Endothelial cell of umbilical vein (primary cell): ENCODE data around the gene C2CD3. TPM values are rescaled to one million over a fixed set of nuclear protein-coding genes. Genes with fewer than 3 reads are reported as not detected.

ENCODE experiments used
- BruUV-seq: library from RNA; stranded (reverse); fragments of 400-500 nt; replicated peaks from 2 replicates; lab custom pipeline; 2021; lab: Mats Ljungman, UMichigan
- CTCF ChIA-PET: fragments of 300-600, 350-600 bp; sonication (Branson Sonifier 250); formaldehyde crosslinking; loops from one replicate; lab custom pipeline; 2021; ENCODE audit warnings: antibody characterized with exemption, inconsistent platforms; lab: Charles Lee
- POLR2A ChIA-PET: fragments of 300-600, 350-600 bp; sonication (Branson Sonifier 250); formaldehyde crosslinking; loops from one replicate; lab custom pipeline; 2021; ENCODE audit warnings: antibody characterized with exemption, inconsistent platforms; lab: Charles Lee
- DNase-seq: peaks from one replicate; pipeline ENCODE4 v3.0.0-alpha.2; 2011; ENCODE audit warnings: low read depth, low spot score
- FAIRE-seq: peaks from 2 replicates; lab custom pipeline; 2011; peaks lifted over from hg19 to GRCh38; lab: Jason Lieb, UNC
- H2AFZ ChIP-seq: 2 replicates; pipeline ENCODE4 v1.6.0; 2012; ENCODE audit warnings: low read depth, low read length, control low read depth, inconsistent platforms
- H3K27ac ChIP-seq: 2 replicates; pipeline ENCODE4 v1.5.1; 2011; ENCODE audit warnings: low read depth, mild to moderate bottlenecking, control low read depth, low read length, moderate library complexity; ENCODE audit not compliant: insufficient read depth
- H3K27me3 ChIP-seq, 2 experiments: 2 replicates each; pipeline versions ENCODE4 v1.6.0 to v1.6.1; 2011; ENCODE audit warnings: low read length in 2 of 2, mixed read lengths in 1 of 2; ENCODE audit not compliant: control insufficient read depth in 2 of 2, insufficient read depth in 2 of 2
- H3K36me3 ChIP-seq, 2 experiments: 2 replicates in 1 of 2; 3 replicates in 1 of 2; pipeline ENCODE4 v1.5.1; 2011; ENCODE audit warnings: low read length in 2 of 2, mild to moderate bottlenecking in 1 of 2, moderate library complexity in 1 of 2; ENCODE audit not compliant: control insufficient read depth in 2 of 2, insufficient read depth in 2 of 2; ENCODE audit errors: extremely low read depth in 1 of 2
- H3K4me1 ChIP-seq: 3 replicates; pipeline ENCODE4 v1.5.1; 2011; ENCODE audit warnings: mild to moderate bottlenecking, low read length; ENCODE audit not compliant: control insufficient read depth, insufficient read depth; ENCODE audit errors: extremely low read depth
- H3K4me2 ChIP-seq: 2 replicates; pipeline ENCODE4 v1.6.1; 2011; ENCODE audit warnings: low read length, control low read depth, mixed read lengths; ENCODE audit not compliant: insufficient read depth
- H3K4me3 ChIP-seq, 3 experiments: fragments of 200-600 bp in 1 of 3; sonication (generic), shearing (Covaris generic) in 1 of 3; replicated peaks in 1 of 3; 2 replicates each; pipeline ENCODE4 v1.5.1; 2011 to 2016; ENCODE audit warnings: control low read depth in 3 of 3, low read length in 3 of 3, mild to moderate bottlenecking in 2 of 3, inconsistent platforms in 1 of 3, low read depth in 1 of 3, moderate library complexity in 1 of 3; ENCODE audit not compliant: insufficient read depth in 1 of 3
- H3K79me2 ChIP-seq: 2 replicates; pipeline ENCODE4 v1.6.0; 2012; ENCODE audit warnings: low read length, inconsistent platforms; ENCODE audit not compliant: control insufficient read depth, insufficient read depth
- H3K9ac ChIP-seq: replicated peaks from 2 replicates; pipeline ENCODE3; 2011; ENCODE audit warnings: low read length, control low read depth; ENCODE audit not compliant: insufficient read depth; ENCODE audit errors: extremely low read depth
- H3K9me1 ChIP-seq: replicated peaks from 3 replicates; pipeline ENCODE4 v1.6.0; 2011; ENCODE audit warnings: mild to moderate bottlenecking, low read length; ENCODE audit not compliant: control insufficient read depth, insufficient read depth; ENCODE audit errors: extremely low read depth
- H3K9me3 ChIP-seq: replicated peaks from 2 replicates; pipeline ENCODE4 v1.5.1; 2012; ENCODE audit warnings: low read length, inconsistent platforms; ENCODE audit not compliant: control insufficient read depth, insufficient read depth
- H4K20me1 ChIP-seq: replicated peaks from 2 replicates; pipeline ENCODE3; 2011; ENCODE audit warnings: mild to moderate bottlenecking, low read length; ENCODE audit not compliant: control insufficient read depth, insufficient read depth; ENCODE audit errors: extremely low read depth
- EZH2 ChIP-seq: IDR thresholded peaks from 2 replicates; pipeline ENCODE4 v1.6.1; 2012; ENCODE audit warnings: borderline replicate concordance, low read depth, mild to moderate bottlenecking, moderate library complexity, low read length, inconsistent platforms; ENCODE audit not compliant: severe bottlenecking
- FOS ChIP-seq: IDR thresholded peaks from 2 replicates; pipeline ENCODE4 v1.6.1; 2011; ENCODE audit warnings: mild to moderate bottlenecking, low read length, moderate library complexity, borderline replicate concordance; ENCODE audit not compliant: insufficient read depth
- GATA2 ChIP-seq: IDR thresholded peaks from 2 replicates; pipeline ENCODE4 v1.7.0; 2011; ENCODE audit warnings: low read depth, mild to moderate bottlenecking, moderate library complexity, mixed read lengths, low read length; ENCODE audit not compliant: insufficient read length, insufficient read depth
- JUN ChIP-seq: IDR thresholded peaks from 2 replicates; pipeline ENCODE4 v1.6.1; 2011; ENCODE audit warnings: borderline replicate concordance, low read depth; ENCODE audit not compliant: insufficient read length, insufficient read depth
- MYC ChIP-seq: IDR thresholded peaks from one replicate; pipeline ENCODE4 v1.6.1; 2011; ENCODE audit warnings: mild to moderate bottlenecking, low read depth, low read length
- POLR2A ChIP-seq: IDR thresholded peaks from 2 replicates; pipeline ENCODE4 v1.6.1; 2012; ENCODE audit warnings: low read depth, mild to moderate bottlenecking, control low read depth, low read length
- POLR2AphosphoS5 ChIP-seq: IDR thresholded peaks from 2 replicates; pipeline ENCODE4 v1.6.1; 2012; ENCODE audit warnings: low read depth, mild to moderate bottlenecking, control low read depth, low read length, moderate library complexity; ENCODE audit not compliant: insufficient read depth
- dilution Hi-C: fragments of 300-500 bp; cut with MboI; formaldehyde crosslinking; loops from one replicate; pipeline ENCODE4 v1.15.0; 2019; ENCODE audit warnings: low sequenced_read_pairs; ENCODE audit not compliant: extremely low pct_ligation_motif_present
- intact Hi-C: fragments of 100-400 bp; cut with micrococcal nuclease; formaldehyde crosslinking; loops from one replicate; pipeline ENCODE4 v1.10.0; 2022
- polyA plus RNA-seq, 4 experiments: library from polyadenylated mRNA; depleted of rRNA in 3 of 4; stranded (reverse) in 3 of 4; unstranded in 1 of 4; fragments of >200 nt; gene quantifications; 2 replicates each; pipeline versions ENCODE4 v1.2.1 to v1.2.3, GENCODE V29; 2011 to 2012; ENCODE audit warnings: missing spikeins in 1 of 4
- total RNA-seq: library from RNA; stranded (reverse); gene quantifications from 2 replicates; pipeline ENCODE4 v1.2.3, GENCODE V29; 2021
- TF ChIP-seq, protein P1 (sequence below): IDR thresholded peaks from 2 replicates; pipeline ENCODE4 v1.6.1; 2011; ENCODE audit not compliant: insufficient read depth, insufficient read length
- TF ChIP-seq, protein P2 (sequence below), 2 donors: IDR thresholded peaks; 1 replicate in 1 of 2; 2 replicates in 1 of 2; pipeline ENCODE4 v1.5.1; 2011; ENCODE audit warnings: low read length in 2 of 2, mild to moderate bottlenecking in 2 of 2, moderate library complexity in 2 of 2, control low read depth in 1 of 2, inconsistent platforms in 1 of 2, low read depth in 1 of 2; ENCODE audit not compliant: insufficient read depth in 1 of 2; ENCODE audit errors: extremely low read depth in 1 of 2

C2CD3 gene
- total and polyA plus RNA-seq, 2 donors (not counting 3 experiments of a cell fraction or from before 2014, with no cell fraction given), result 12.9 to 36.6 TPM

DNA sequence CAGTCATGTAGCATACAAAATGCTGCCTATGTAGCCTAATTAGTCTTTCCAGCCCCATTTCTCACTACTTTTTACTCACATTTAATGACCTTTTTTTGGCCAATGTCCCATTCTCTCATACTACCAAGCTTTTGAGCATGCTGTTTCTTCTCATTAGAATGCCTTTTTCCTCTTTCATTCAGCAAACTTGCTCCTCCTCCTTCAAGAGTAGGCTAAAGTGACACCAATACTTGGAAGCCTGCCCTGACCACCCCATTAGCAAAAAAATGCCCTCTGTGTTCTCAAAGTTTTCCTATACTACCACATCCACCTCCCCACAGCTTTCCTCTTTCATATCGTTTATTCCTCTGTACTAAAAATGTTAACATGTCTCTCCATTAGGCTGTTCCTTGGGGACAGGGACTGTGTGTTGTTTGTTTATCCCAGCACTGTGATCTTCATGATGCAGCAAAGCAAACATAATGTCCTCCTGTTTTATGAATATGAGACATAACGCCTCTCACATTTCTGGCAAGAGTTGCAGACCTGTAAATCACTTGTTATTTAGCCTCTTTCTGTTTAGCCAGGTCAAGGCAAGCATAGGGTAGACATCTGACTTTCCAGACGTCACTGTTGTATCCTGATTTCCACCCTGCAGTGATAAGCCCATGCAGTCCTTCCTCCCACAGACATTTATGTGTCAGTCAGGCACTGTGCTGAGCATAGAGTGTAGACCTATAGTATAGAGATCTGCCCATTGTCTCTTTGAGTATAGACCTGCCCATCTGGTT lies 99.9 kb downstream of the C2CD3 start:
- dilution Hi-C loops, result no loop called here
- DNase-seq, result no peak
- H3K9ac ChIP-seq, result no peak overlapping the region
- no peak overlapping the region for H3K4me2 ChIP-seq
- no peaks in the 10 kb centered on the region for H3K9me1 ChIP-seq
- no peak for FAIRE-seq
- H3K36me3 ChIP-seq, result peaks cover 3 to 7% of the 10 kb centered on the region in 2 experiments
- no peak overlapping the region for H2AFZ ChIP-seq
- ChIA-PET CTCF (interaction anchor here (1.0 to 1.4 kb wide), 5 partner anchors 9 to 36 kb away, joined by 3 to 5 read pairs (median 3); no protein-coding TSS in a partner anchor), POLR2A (no interaction called here)
- no peaks in the 10 kb centered on the region for H4K20me1 ChIP-seq
- intact Hi-C loops, result no loop called here
- H3K9me3 ChIP-seq, result no peaks in the 10 kb centered on the region
- no peak overlapping the region for H3K27ac ChIP-seq
- no peaks in the 10 kb centered on the region for H3K79me2 ChIP-seq
- BruUV-seq, result no TSS peak
- H3K4me3 ChIP-seq, result no peak overlapping the region
- no peaks in the 10 kb centered on the region for H3K27me3 ChIP-seq
- TF ChIP-seq, protein P1, sequence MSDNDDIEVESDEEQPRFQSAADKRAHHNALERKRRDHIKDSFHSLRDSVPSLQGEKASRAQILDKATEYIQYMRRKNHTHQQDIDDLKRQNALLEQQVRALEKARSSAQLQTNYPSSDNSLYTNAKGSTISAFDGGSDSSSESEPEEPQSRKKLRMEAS, result no peak
- TF ChIP-seq POLR2A (no peak), EZH2 (no peak), JUN (no peak), GATA2 (no peak), FOS (no peak), POLR2AphosphoS5 (no peak), MYC (no peak)
- TF ChIP-seq, protein P2, sequence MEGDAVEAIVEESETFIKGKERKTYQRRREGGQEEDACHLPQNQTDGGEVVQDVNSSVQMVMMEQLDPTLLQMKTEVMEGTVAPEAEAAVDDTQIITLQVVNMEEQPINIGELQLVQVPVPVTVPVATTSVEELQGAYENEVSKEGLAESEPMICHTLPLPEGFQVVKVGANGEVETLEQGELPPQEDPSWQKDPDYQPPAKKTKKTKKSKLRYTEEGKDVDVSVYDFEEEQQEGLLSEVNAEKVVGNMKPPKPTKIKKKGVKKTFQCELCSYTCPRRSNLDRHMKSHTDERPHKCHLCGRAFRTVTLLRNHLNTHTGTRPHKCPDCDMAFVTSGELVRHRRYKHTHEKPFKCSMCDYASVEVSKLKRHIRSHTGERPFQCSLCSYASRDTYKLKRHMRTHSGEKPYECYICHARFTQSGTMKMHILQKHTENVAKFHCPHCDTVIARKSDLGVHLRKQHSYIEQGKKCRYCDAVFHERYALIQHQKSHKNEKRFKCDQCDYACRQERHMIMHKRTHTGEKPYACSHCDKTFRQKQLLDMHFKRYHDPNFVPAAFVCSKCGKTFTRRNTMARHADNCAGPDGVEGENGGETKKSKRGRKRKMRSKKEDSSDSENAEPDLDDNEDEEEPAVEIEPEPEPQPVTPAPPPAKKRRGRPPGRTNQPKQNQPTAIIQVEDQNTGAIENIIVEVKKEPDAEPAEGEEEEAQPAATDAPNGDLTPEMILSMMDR (IDR thresholded peaks at IDR 0.05; ENCODE audit: extremely low read depth in 1 of 2, insufficient read depth in 1 of 2, low read depth in 1 of 2, low read length in 2 of 2), result no peak
- H3K4me1 ChIP-seq, result no peaks in the 10 kb centered on the region
